ENCODE data around the gene IMPG1. TPM values are rescaled to one million over a fixed set of nuclear protein-coding genes. Genes with fewer than 3 reads are reported as not detected.

Gene IMPG1
- total RNA-seq, 1 donor from 2014 or later: not detected

GRCh38 chr6:75882734-75883133 lies 189.7 kb downstream of the IMPG1 start:
- Mint-ChIP-seq H3K27me3 (ENCODE audit: unreplicated experiment) (no peaks in the 10 kb centered on the region), H3K4me1 (ENCODE audit: unreplicated experiment) (peaks cover 2% of the 10 kb centered on the region), H3K9me3 (ENCODE audit: unreplicated experiment) (no peaks in the 10 kb centered on the region), H3K27ac (ENCODE audit: unreplicated experiment) (no peak overlapping the region), H3K4me3 (ENCODE audit: unreplicated experiment) (no peak overlapping the region), H3K36me3 (ENCODE audit: unreplicated experiment) (peaks cover 37% of the 10 kb centered on the region)
- no peak for TF ChIP-seq CTCF (IDR thresholded peaks at IDR 0.05)
- DNase-seq (ENCODE audit: extremely low spot score, unreplicated experiment): no peak

DNA sequence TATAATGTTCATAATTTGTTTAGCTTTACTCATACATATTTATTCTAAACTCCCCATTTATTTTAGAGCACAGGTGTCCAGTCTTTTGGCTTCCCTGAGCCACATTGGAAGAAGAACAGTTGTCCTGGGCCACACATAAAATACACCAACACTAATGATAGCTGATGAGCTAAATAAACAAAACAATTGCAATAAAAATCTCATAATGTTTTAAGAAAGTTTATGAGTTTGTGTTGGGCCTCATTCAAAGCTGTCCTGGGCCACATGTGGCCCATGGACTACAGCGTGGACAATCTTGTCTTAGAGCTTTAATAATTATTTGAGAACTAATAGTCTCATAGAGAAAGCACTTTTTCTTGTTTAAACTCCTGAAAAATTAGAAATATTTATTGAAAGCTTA lies 192.2 kb downstream of the IMPG1 start:
- TF ChIP-seq CTCF (IDR thresholded peaks at IDR 0.05): no peak
- DNase-seq (ENCODE audit: extremely low spot score, unreplicated experiment): no peak
- H3K4me1 Mint-ChIP-seq (ENCODE audit: unreplicated experiment): peaks cover 2% of the 10 kb centered on the region
- H3K27ac Mint-ChIP-seq (ENCODE audit: unreplicated experiment): no peak overlapping the region
- H3K27me3 Mint-ChIP-seq (ENCODE audit: unreplicated experiment): no peaks in the 10 kb centered on the region
- H3K36me3 Mint-ChIP-seq (ENCODE audit: unreplicated experiment): peaks cover 46% of the 10 kb centered on the region
- H3K9me3 Mint-ChIP-seq (ENCODE audit: unreplicated experiment): no peaks in the 10 kb centered on the region
- no peak overlapping the region for H3K4me3 Mint-ChIP-seq (ENCODE audit: unreplicated experiment)

GRCh38 chr6:75876152-75876551 lies 196.3 kb downstream of the IMPG1 start:
- H3K4me3 Mint-ChIP-seq (ENCODE audit: unreplicated experiment): no peak overlapping the region
- no peak for DNase-seq (ENCODE audit: extremely low spot score, unreplicated experiment)
- TF ChIP-seq CTCF (IDR thresholded peaks at IDR 0.05): no peak
- H3K27me3 Mint-ChIP-seq (ENCODE audit: unreplicated experiment): no peaks in the 10 kb centered on the region
- no peaks in the 10 kb centered on the region for H3K9me3 Mint-ChIP-seq (ENCODE audit: unreplicated experiment)
- H3K36me3 Mint-ChIP-seq (ENCODE audit: unreplicated experiment): peaks cover 46% of the 10 kb centered on the region
- peaks cover 2% of the 10 kb centered on the region for H3K4me1 Mint-ChIP-seq (ENCODE audit: unreplicated experiment)
- no peak overlapping the region for H3K27ac Mint-ChIP-seq (ENCODE audit: unreplicated experiment)

GRCh38 chr6:75874224-75874623 lies 198.2 kb downstream of the IMPG1 start:
- Mint-ChIP-seq H3K4me3 (ENCODE audit: unreplicated experiment) (no peak overlapping the region), H3K27me3 (ENCODE audit: unreplicated experiment) (no peaks in the 10 kb centered on the region), H3K27ac (ENCODE audit: unreplicated experiment) (no peak overlapping the region), H3K9me3 (ENCODE audit: unreplicated experiment) (no peaks in the 10 kb centered on the region), H3K4me1 (ENCODE audit: unreplicated experiment) (peaks cover 9% of the 10 kb centered on the region), H3K36me3 (ENCODE audit: unreplicated experiment) (peaks cover 40% of the 10 kb centered on the region)
- TF ChIP-seq CTCF (IDR thresholded peaks at IDR 0.05): no peak
- no peak for DNase-seq (ENCODE audit: extremely low spot score, unreplicated experiment)
